Kidney epithelial cell (primary cell): Measurements from ENCODE around the gene NEK1. TPM values are rescaled to one million over a fixed set of nuclear protein-coding genes. Genes with fewer than 3 reads are reported as not detected.

Experiments
- DNase-seq: peaks from one replicate; pipeline ENCODE4 v3.0.0-alpha.2; 2010; ENCODE audit warnings: low read depth
- H3K27me3 ChIP-seq: 2 replicates; pipeline ENCODE4 v1.6.0; 2011; ENCODE audit warnings: low read length; ENCODE audit not compliant: control insufficient read depth, insufficient read depth
- H3K36me3 ChIP-seq: 2 replicates; pipeline ENCODE4 v1.5.1; 2011; ENCODE audit warnings: low read length; ENCODE audit not compliant: control insufficient read depth, insufficient read depth
- H3K4me3 ChIP-seq: 2 replicates; pipeline ENCODE4 v1.5.1; 2011; ENCODE audit warnings: low read depth, mild to moderate bottlenecking, control low read depth, low read length
- total RNA-seq: library from RNA; depleted of rRNA; stranded (reverse); fragments of >200 nt; gene quantifications from 2 replicates; pipeline ENCODE4 v1.2.3, GENCODE V29; 2015
- TF ChIP-seq, protein P1 (sequence below): IDR thresholded peaks from 2 replicates; pipeline ENCODE4 v1.5.1; 2011; ENCODE audit warnings: mild to moderate bottlenecking, moderate library complexity, low read length, control low read depth, inconsistent platforms; ENCODE audit not compliant: insufficient read depth, poor library complexity, severe bottlenecking

Gene NEK1
- total RNA-seq, 1 donor from 2014 or later: 13.2 TPM

DNA sequence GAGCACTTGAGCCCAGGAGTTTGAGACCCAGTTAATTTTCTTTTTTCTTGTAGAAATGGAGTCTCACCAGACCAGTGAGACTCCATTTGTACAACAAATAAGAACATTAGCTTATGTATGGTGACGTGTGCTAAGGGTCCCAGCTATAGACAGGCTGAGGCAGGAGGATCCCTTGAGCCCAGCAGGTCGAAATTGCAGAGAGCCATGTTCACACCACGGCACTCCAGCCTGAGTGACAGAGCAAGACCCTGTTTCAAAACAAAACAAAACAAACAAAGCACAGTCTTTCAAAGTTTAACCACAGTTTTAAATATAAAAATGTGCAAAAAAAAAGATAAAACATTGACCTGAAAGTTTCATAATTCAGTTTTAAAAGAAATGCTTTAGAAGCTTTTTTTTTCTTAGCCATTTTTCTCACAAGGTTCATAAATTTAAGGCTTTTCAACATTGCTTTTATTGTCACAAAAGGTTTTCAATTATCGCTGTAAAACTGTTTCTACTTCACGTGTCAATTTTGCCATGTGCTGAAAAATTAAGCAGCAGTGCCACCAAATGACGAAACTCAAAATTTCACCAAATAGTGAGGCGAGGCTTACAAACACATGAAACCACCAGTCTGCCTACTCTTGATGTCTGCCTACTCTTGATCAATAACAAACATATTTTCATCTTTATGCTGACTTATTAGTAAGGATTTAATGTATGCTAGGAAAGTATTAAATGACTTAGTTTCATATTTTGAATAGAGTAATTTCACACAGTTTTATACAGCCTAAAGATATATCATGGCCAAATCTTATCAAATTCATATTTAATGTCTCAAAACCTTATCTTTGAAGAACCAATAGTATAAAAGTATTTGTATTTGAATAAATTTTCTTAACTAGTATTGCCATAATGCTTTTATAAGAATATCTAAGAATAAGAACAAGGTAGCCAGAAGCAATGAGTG, 126.3 kb downstream of the NEK1 start:
- no peak overlapping the region for H3K4me3 ChIP-seq
- no peaks in the 10 kb centered on the region for H3K27me3 ChIP-seq
- no peaks in the 10 kb centered on the region for H3K36me3 ChIP-seq
- peak; percentile 23 for DNase-seq
- TF ChIP-seq, protein P1, sequence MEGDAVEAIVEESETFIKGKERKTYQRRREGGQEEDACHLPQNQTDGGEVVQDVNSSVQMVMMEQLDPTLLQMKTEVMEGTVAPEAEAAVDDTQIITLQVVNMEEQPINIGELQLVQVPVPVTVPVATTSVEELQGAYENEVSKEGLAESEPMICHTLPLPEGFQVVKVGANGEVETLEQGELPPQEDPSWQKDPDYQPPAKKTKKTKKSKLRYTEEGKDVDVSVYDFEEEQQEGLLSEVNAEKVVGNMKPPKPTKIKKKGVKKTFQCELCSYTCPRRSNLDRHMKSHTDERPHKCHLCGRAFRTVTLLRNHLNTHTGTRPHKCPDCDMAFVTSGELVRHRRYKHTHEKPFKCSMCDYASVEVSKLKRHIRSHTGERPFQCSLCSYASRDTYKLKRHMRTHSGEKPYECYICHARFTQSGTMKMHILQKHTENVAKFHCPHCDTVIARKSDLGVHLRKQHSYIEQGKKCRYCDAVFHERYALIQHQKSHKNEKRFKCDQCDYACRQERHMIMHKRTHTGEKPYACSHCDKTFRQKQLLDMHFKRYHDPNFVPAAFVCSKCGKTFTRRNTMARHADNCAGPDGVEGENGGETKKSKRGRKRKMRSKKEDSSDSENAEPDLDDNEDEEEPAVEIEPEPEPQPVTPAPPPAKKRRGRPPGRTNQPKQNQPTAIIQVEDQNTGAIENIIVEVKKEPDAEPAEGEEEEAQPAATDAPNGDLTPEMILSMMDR: peak; percentile 45

DNA sequence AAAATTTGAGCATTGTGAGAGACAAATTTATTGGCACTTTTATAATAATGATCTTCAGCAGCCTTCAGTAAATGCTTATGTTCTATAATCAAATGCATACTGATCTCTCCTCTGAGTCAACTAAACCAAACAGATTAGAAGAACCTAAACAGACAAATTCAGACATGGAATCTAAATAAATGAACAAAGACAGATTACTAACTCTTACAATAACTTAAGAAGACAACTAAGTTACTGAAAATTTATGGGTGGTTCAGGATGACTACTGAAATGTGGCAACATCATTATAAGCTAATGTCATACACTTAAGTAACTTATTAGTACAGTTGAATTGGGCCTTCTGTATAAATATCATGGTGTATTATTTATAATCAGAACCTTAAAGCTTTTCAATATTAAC, 127.3 kb downstream of the NEK1 start:
- DNase-seq: no peak
- no peak overlapping the region for H3K4me3 ChIP-seq
- H3K27me3 ChIP-seq: no peaks in the 10 kb centered on the region
- TF ChIP-seq, protein P1: no peak
- no peaks in the 10 kb centered on the region for H3K36me3 ChIP-seq

DNA sequence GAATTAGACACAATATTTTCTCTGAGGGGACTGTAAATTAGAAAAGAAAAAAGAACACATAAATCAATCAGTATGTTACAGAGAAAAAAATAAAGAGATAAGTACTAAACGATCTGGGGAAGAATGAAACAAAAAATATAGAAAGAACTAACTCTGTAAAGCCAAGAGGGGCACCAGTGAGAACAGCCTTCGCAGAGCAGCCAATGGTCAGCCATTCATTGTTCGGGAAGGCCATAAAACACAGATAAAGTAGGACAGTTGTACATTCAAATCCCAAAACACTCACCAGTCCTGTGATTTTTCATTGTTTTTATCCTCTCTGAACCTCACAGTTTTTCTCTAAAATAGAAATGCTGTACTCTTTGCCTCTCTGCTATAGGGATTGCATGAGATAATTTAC, 127.9 kb downstream of the NEK1 start:
- TF ChIP-seq, protein P1: no peak
- H3K4me3 ChIP-seq: no peak overlapping the region
- no peak for DNase-seq
- H3K27me3 ChIP-seq: no peaks in the 10 kb centered on the region
- no peaks in the 10 kb centered on the region for H3K36me3 ChIP-seq

DNA sequence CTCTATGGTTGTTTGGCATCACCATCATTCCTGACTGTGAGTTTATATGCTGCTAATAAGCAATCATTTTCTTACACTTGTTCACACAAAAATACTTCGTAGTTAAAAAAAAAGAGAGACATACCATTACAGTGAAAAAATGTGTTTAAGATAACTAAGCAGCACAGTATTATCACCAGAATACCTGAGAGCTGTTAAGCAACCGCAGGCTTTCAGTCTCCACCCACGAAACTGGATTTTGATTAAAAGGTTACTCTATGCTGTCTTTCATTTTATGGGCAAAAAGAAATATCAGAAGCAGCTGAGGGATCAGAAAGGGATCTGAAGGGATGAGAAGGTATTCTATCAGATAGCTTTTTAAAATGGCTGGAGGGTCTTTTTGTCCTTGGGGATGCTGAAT, 148.3 kb downstream of the NEK1 start:
- TF ChIP-seq, protein P1: no peak
- Histone ChIP-seq H3K4me3 (no peak overlapping the region), H3K27me3 (no peaks in the 10 kb centered on the region), H3K36me3 (no peaks in the 10 kb centered on the region)
- no peak for DNase-seq

DNA sequence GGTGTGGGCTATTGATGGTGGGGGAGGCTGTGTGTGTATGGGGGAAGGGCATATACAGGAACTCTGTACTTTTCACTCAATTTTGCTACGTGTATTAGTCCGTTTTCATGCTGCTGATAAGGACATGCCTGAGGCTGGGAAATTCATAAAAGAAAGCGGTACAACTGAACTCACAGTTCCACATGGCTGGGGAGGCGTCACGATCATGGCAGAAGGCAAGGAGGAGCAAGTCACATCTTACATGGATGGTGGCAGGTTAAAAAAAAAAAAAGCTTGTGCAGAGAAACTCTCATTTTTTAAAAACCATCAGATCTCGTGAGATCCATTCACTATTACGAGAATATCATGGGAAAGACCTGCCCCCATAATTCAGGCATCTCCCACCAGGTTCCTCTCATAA, 152.3 kb downstream of the NEK1 start:
- Histone ChIP-seq H3K36me3 (no peaks in the 10 kb centered on the region), H3K27me3 (no peaks in the 10 kb centered on the region), H3K4me3 (no peak overlapping the region)
- DNase-seq: no peak
- TF ChIP-seq, protein P1: no peak
